Subcutaneous abdominal adipose tissue (tissue), 5 donors: ENCODE measurements around the gene NDUFB11.
"Not testable (repeated sequence)": the region's sequence is repeated elsewhere in the genome, so short reads cannot be mapped to it uniquely, and the experiment has no call there.

Experiments used
- H3K27ac ChIP-seq: one replicate; pipeline ENCODE4 v1.7.0; 2013; ENCODE audit warnings: low read depth, mild to moderate bottlenecking, inconsistent platforms, low read length, moderate library complexity
- H3K27me3 ChIP-seq, 5 donors: one replicate each; pipeline ENCODE4 v1.7.0; 2013; ENCODE audit warnings: low read length in 5 of 5, inconsistent platforms in 1 of 5; ENCODE audit not compliant: control insufficient read depth in 5 of 5, insufficient read depth in 4 of 5
- H3K36me3 ChIP-seq, 5 donors: one replicate each; pipeline ENCODE4 v1.7.0; 2013; ENCODE audit warnings: low read length in 5 of 5; ENCODE audit not compliant: control insufficient read depth in 5 of 5, insufficient read depth in 5 of 5
- H3K4me1 ChIP-seq, 5 donors: one replicate each; pipeline ENCODE4 v1.7.0; 2013; ENCODE audit warnings: low read length in 5 of 5, mild to moderate bottlenecking in 3 of 5, moderate library complexity in 1 of 5; ENCODE audit not compliant: control insufficient read depth in 5 of 5, insufficient read depth in 5 of 5
- H3K4me3 ChIP-seq, 5 donors: one replicate each; pipeline ENCODE4 v1.7.0; 2013; ENCODE audit warnings: low read length in 5 of 5, low read depth in 1 of 5
- H3K9ac ChIP-seq, 5 donors: one replicate each; pipeline ENCODE4 v1.7.0; 2013; ENCODE audit warnings: low read length in 5 of 5, mild to moderate bottlenecking in 4 of 5, moderate library complexity in 3 of 5
- H3K9me3 ChIP-seq, 5 donors: one replicate each; pipeline ENCODE4 v1.7.0; 2013; ENCODE audit warnings: low read length in 5 of 5; ENCODE audit not compliant: control insufficient read depth in 5 of 5
- donor health status: healthy.
- donor health status: healthy.
- donor health status: healthy.
- donor health status: healthy.
- donor health status: healthy.

NDUFB11 gene

DNA sequence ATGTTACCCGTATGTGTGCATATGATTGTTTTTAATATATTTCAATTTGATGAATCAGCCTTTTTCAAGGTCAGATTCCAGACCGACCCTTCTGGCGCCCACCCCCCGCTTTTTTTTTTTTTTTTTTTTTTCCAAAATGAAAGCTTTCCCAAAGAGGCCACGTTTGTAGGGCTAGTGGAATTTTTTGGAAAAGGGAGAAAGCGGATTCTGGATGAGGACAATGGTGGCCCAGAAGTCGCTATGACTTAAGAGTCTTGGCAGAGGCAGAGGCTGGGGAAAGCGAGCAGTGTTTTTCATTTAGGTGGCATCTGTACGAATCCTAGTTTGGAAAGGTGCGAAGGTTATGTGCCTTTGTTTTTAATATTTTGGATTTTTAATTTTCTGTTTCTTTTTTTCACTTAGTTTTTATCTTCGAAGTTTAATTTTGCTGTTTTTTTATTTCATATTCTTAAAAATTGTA, 14.6 kb downstream of the NDUFB11 start:
- no peaks in the 10 kb centered on the region for H3K9me3 ChIP-seq
- H3K27ac ChIP-seq = peak overlapping the region; percentile 67
- peaks cover 0 to 4% (median 0%) of the 10 kb centered on the region in 5 donors for H3K4me1 ChIP-seq
- no peaks in the 10 kb centered on the region for H3K36me3 ChIP-seq
- H3K27me3 ChIP-seq = peaks cover 0 to 4% (median 1%) of the 10 kb centered on the region in 5 donors
- H3K4me3 ChIP-seq = peak overlapping the region; percentile 68 to 91 (median 82)
- H3K9ac ChIP-seq = peak overlapping the region in 3 of 5 donors; percentile 53 to 67 (median 63)

DNA sequence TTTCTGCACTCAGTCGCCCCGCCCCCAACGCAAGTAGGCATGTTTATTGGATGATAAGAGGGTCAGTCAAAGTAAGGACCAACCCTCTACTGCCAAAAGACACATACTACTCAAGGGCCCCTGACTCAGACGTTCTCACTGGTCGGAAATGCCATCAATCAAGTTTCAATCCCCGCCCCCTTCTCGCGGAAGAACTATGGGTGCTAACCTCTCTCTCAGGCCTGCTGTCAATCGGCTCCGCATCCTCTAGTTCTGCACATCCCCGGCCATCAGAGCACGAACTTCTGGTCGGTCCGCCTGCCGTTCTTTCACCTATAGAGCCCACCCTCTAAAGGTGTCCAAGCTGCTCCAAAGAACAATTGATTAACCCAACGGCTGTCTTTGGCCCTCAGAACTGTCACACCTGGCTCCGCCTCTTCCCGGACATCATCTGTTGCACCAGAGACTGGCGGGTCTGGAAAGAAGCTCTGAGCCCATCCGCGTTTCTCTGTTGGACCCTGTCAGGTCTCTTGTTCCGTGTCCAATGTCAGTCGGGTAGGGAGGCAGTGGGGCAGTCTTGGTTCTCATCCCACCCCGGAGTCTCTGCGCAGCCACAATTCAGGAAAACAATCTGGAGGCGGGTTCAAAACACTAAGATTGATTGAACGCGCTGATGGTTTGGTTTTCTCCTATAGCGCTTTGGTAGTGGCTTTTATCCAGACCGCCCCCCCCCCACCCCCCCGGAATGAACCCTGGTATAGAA, 15.2 kb downstream of the NDUFB11 start:
- H3K4me1 ChIP-seq = peaks cover 0 to 4% (median 0%) of the 10 kb centered on the region in 5 donors
- H3K9me3 ChIP-seq = no peaks in the 10 kb centered on the region
- peaks cover 0 to 5% (median 4%) of the 10 kb centered on the region in 5 donors for H3K27me3 ChIP-seq
- peak overlapping the region in 4 of 5 donors; percentile 43 to 67 (median 58) for H3K9ac ChIP-seq
- H3K27ac ChIP-seq = peak overlapping the region; percentile 67
- H3K4me3 ChIP-seq = peak overlapping the region; percentile 68 to 91 (median 82)
- H3K36me3 ChIP-seq = no peaks in the 10 kb centered on the region

DNA sequence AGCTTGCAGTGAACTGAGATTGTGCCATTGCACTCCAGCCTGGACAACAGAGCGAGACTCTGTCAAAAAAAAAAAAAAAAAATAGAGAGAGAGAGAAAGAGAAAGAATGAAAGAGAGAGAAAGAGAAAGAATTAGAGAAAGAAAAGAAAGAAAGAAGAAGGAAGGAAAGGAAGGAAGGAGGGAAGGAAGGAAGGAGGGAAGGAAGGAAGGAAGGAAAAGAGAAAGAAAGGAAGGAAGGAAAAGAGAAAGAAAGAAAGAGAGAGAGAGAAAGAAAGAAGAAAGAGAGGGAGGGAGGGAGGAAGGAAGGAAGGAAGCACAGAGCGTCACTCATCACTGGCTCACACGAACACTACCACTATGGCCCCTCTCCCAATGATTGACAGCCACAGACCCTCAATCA, 20.0 kb downstream of the NDUFB11 start:
- not testable (repeated sequence) for H3K4me3 ChIP-seq, H3K9ac ChIP-seq, H3K27me3 ChIP-seq, H3K4me1 ChIP-seq, H3K9me3 ChIP-seq, H3K36me3 ChIP-seq, H3K27ac ChIP-seq

DNA sequence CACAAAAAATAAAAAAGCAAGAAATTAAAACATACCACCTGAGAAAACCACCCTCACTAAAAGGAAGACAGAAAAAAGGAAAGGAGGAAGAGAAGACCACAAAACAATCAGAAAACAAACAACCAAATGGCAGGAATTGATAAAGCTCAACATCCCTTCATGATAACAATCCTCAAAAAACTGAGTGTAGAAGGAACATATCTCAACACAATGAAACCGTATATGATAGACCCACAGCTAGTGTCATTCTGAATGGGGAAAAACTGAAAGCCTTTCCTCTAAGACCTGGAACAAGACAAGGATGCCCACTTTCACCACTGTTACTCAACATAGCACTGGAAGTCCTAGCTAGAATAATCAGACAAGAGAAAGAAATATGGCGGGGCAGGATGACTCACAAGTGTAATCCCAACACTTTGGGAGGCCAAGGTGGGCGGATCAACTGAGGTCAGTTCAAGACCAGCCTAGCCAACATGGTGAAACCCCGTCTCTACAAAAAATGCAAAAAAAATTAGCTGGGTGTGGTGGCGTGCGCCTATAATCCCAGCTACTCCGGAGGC, 27.9 kb downstream of the NDUFB11 start:
- H3K4me3 ChIP-seq = not testable (repeated sequence)

DNA sequence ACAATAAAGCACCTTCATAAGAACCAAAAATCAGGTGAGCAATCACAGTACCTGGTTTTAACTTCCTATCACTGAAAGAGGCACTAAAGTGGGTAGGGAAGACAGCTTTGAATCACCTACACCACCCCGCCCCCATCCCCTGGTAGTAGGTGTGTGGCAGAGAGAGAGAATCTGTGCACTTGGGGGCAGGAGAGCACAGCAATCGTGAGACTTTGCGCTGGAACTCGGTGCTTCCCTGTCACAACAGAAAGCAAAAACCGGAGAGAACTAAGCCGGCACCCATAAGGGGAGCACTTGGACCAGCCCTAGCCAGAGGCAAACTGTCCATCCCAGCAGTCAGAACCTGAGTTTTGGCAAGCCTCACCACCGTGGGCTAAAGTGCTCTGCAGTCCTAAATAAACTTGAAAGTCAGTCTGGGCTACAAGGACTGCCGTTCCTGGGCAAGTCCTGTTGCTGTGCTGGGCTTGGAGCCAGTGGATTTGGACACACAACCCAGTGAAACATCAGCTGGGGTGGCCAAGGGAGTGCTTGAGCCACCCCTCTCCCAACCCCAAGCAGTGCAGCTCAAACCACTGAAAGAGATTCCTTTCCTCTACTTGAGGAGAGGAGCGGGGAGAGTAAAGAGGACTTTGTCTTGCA, 32.1 kb downstream of the NDUFB11 start:
- Histone ChIP-seq H3K4me3 (no peak overlapping the region), H3K27ac (no peak overlapping the region), H3K36me3 (no peaks in the 10 kb centered on the region), H3K9me3 (peaks cover 0 to 3% (median 0%) of the 10 kb centered on the region in 5 donors), H3K9ac (no peak overlapping the region), H3K4me1 (peaks cover 0 to 5% (median 3%) of the 10 kb centered on the region in 5 donors), H3K27me3 (peaks cover 0 to 10% (median 0%) of the 10 kb centered on the region in 5 donors)

More for the DNA sequence above, 27.9 kb downstream of the NDUFB11 start:
- not testable (repeated sequence) for H3K9me3 ChIP-seq, H3K36me3 ChIP-seq, H3K9ac ChIP-seq, H3K4me1 ChIP-seq, H3K27ac ChIP-seq
- peaks cover 0 to 10% (median 0%) of the 10 kb centered on the region in 5 donors for H3K27me3 ChIP-seq

DNA sequence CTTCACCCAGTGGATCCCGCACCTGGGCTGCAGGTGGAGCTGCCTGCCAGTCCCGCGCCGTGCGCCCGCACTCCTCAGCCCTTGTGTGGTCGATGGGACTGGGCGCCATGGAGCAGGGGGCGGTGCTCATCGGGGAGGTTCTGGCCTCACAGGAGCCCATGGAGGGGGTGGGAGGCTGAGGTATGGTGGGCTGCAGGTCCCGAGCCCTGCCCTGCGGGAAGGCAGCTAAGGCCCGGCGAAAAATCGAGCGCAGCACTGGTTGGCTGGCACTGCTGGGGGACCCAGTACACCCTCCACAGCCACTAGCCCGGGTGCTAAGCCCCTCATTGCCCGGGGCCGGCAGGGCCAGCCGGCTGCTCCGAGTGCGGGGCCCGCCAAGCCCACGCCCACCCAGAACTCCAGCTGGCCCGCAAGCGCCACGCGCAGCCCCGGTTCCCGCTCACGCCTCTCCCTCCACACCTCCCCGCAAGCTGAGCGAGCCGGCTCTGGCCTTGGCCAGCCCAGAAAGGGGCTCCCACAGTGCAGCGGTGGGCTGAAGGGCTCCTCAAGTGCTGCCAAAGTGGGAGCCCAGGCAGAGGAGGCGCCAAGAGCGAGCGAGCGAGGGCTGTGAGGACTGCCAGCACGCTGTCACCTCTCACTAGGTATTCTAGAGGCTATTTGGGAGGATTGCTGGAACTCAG, 33.4 kb downstream of the NDUFB11 start:
- H3K4me1 ChIP-seq, H3K9me3 ChIP-seq, H3K36me3 ChIP-seq, H3K4me3 ChIP-seq, H3K27ac ChIP-seq, H3K9ac ChIP-seq: not testable (repeated sequence)
- peaks cover 0 to 10% (median 0%) of the 10 kb centered on the region in 5 donors for H3K27me3 ChIP-seq

DNA sequence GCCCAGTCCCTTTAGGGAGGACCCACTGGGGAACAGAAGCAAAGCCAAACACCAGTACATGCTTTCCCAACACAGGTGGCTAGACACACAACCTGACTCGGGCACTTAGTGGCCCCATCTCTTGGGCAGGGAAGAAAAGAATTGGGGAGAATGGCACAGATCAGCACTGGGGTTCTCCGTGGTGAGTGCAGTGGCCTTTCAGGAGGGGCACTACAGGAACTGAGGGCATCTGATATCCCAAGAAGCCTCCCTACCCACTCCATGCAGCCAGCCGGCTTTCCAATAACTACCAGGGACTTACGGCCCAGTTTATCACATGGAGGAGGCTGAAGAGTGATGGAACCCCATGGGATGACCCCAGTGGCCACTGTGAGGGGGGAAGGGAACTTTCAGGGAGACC, 43.3 kb downstream of the NDUFB11 start:
- H3K27ac ChIP-seq = no peak overlapping the region
- H3K36me3 ChIP-seq = no peaks in the 10 kb centered on the region
- peaks cover 0 to 5% (median 2%) of the 10 kb centered on the region in 5 donors for H3K9me3 ChIP-seq
- H3K4me3 ChIP-seq = no peak overlapping the region
- peaks cover 5 to 15% (median 10%) of the 10 kb centered on the region in 5 donors for H3K27me3 ChIP-seq
- H3K9ac ChIP-seq = no peak overlapping the region
- H3K4me1 ChIP-seq = no peaks in the 10 kb centered on the region

DNA sequence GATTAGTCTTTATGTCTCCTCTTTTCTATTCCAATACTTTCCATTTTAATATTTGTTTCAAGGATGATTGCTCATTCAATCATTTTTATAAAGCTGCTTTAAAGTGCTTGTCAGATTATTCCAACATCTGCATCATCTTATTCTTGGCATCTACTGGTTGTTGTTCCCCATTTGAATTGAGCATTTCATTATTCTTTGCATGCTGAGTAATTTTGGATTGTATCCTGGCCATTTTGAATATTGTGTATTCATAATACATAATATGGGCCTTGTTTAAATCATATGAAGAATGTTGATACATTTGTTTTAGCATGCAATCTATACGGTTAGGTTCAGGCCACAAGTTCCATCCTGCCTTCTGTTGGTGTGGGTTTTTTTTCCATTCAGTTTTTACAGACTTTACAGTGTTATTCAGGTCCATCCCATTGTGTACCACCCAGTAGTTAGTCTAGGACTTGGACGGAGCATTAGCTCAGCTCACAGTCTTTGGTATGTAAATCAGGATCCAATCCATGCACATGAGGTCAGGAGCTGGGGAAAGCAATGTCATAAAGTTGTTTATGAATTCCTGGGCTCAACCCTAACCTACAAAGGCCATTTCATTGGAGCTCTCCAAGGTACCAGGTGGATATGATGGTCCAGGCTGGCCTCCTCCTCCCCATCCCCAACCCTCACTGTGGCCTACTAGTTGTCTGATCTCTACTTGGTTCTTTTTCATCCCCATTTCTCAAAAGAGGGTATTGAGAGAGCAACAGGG, 46.0 kb downstream of the NDUFB11 start:
- H3K27me3 ChIP-seq = peaks cover 3 to 15% (median 10%) of the 10 kb centered on the region in 5 donors

DNA sequence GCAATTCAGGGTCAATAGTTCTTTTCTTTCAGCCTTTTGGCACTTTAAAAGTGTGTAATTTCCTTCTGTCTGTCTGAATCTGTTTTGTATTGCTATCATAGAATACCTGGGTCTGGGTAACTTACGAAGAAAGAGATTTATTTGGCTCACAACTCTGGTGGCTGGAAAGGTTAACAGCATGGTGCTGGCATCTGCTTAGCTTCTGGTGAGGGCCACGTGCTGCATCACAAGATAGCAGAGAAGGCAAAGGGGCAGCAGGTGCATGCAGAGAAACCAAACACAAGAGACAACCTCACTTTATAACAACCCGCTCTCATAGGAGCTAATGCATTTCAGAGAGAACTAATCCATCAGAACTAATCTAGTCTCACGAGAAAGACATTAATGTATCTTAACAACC, 47.5 kb downstream of the NDUFB11 start:
- Histone ChIP-seq H3K36me3 (no peaks in the 10 kb centered on the region), H3K27ac (no peak overlapping the region), H3K4me3 (no peak overlapping the region), H3K9ac (no peak overlapping the region), H3K9me3 (peaks cover 0 to 5% (median 4%) of the 10 kb centered on the region in 5 donors), H3K27me3 (peaks cover 0 to 15% (median 8%) of the 10 kb centered on the region in 5 donors), H3K4me1 (no peaks in the 10 kb centered on the region)

More for the DNA sequence above, 46.0 kb downstream of the NDUFB11 start:
- H3K36me3 ChIP-seq = no peaks in the 10 kb centered on the region
- H3K4me3 ChIP-seq = no peak overlapping the region
- peaks cover 0 to 5% (median 4%) of the 10 kb centered on the region in 5 donors for H3K9me3 ChIP-seq
- H3K27ac ChIP-seq = no peak overlapping the region
- no peak overlapping the region for H3K9ac ChIP-seq
- no peaks in the 10 kb centered on the region for H3K4me1 ChIP-seq
